H1 (cell line): ENCODE data around the gene HRH2.

Source experiments
- BRCA1 ChIP-seq: IDR thresholded peaks from 2 replicates; pipeline ENCODE4 v1.6.1; 2012; ENCODE audit warnings: low read depth, low read length, improper control_type of control experiment
- CREB1 ChIP-seq: IDR thresholded peaks from 2 replicates; pipeline ENCODE4 v1.6.1; 2012; ENCODE audit warnings: inconsistent platforms
- CTCF ChIP-seq, 3 experiments: IDR thresholded peaks; 1 replicate in 2 of 3; 2 replicates in 1 of 3; pipeline versions ENCODE4 v1.5.1 to v1.6.1; 2011; ENCODE audit warnings: low read length in 3 of 3, mild to moderate bottlenecking in 3 of 3, inconsistent platforms in 2 of 3, low read depth in 1 of 3, moderate library complexity in 1 of 3; ENCODE audit not compliant: insufficient read depth in 1 of 3; ENCODE audit errors: control extremely low read depth in 1 of 3
- EGR1 ChIP-seq: IDR thresholded peaks from 2 replicates; pipeline ENCODE4 v1.6.1; 2011; ENCODE audit warnings: low read depth, low read length, borderline replicate concordance
- EP300 ChIP-seq, 2 experiments: IDR thresholded peaks; 1 replicate in 1 of 2; 2 replicates in 1 of 2; pipeline ENCODE4 v1.6.1; 2011 to 2012; ENCODE audit warnings: low read depth in 2 of 2, low read length in 2 of 2, mild to moderate bottlenecking in 2 of 2, borderline replicate concordance in 1 of 2, inconsistent platforms in 1 of 2, moderate library complexity in 1 of 2
- EZH2 ChIP-seq: fragments of 200-600 bp; sonication (generic); IDR thresholded peaks from 2 replicates; pipeline ENCODE4 v1.7.1; 2012; ENCODE audit warnings: low read depth, mild to moderate bottlenecking, moderate library complexity, low read length, inconsistent platforms; ENCODE audit not compliant: severe bottlenecking
- POLR2A ChIP-seq, 2 experiments: IDR thresholded peaks; 1 replicate in 1 of 2; 2 replicates in 1 of 2; pipeline ENCODE4 v1.6.1; 2011; ENCODE audit warnings: low read depth in 2 of 2, low read length in 2 of 2, mild to moderate bottlenecking in 2 of 2; ENCODE audit errors: control extremely low read depth in 1 of 2
- POLR2AphosphoS5 ChIP-seq: IDR thresholded peaks from 2 replicates; pipeline ENCODE4 v1.6.1; 2011; ENCODE audit warnings: low read depth, low read length
- POU5F1 ChIP-seq: IDR thresholded peaks from 2 replicates; pipeline ENCODE4 v1.6.1; 2011; ENCODE audit warnings: low read depth, mild to moderate bottlenecking, low read length, moderate library complexity
- RAD21 ChIP-seq, 2 experiments: IDR thresholded peaks in 1 of 2; conservative IDR thresholded peaks in 1 of 2; 2 replicates each; pipeline ENCODE4 v1.6.1; 2011; ENCODE audit warnings: low read depth in 2 of 2, low read length in 2 of 2, improper control_type of control experiment in 1 of 2, inconsistent platforms in 1 of 2, mild to moderate bottlenecking in 1 of 2, moderate library complexity in 1 of 2
- SIX5 ChIP-seq: IDR thresholded peaks from 2 replicates; pipeline ENCODE4 v1.6.1; 2011; ENCODE audit warnings: mild to moderate bottlenecking, low read depth, low read length
- SRF ChIP-seq: IDR thresholded peaks from 2 replicates; pipeline ENCODE4 v1.6.1; 2011; ENCODE audit warnings: mild to moderate bottlenecking, low read depth, low read length, moderate library complexity
- TAF1 ChIP-seq: IDR thresholded peaks from 2 replicates; pipeline ENCODE4 v1.6.1; 2011; ENCODE audit warnings: mild to moderate bottlenecking, low read depth, low read length
- USF2 ChIP-seq: IDR thresholded peaks from 2 replicates; pipeline ENCODE4 v1.6.1; 2011; ENCODE audit warnings: low read length, improper control_type of control experiment

GRCh38 chr5:175683921-175684320 lies 26.1 kb downstream of the HRH2 start:
- TF ChIP-seq CTCF (IDR thresholded peaks at IDR 0.05; ENCODE audit: control extremely low read depth in 1 of 3, insufficient read depth in 1 of 3, low read depth in 1 of 3, low read length in 3 of 3) (no peak), EGR1 (no peak), USF2 (no peak), SRF (no peak), POLR2AphosphoS5 (no peak), TAF1 (no peak), SIX5 (no peak), CREB1 (no peak), POU5F1 (no peak), EZH2 (no peak), EP300 (IDR thresholded peaks at IDR 0.05; ENCODE audit: borderline replicate concordance in 1 of 2, low read depth in 2 of 2, low read length in 2 of 2) (no peak), BRCA1 (no peak), RAD21 (IDR thresholded peaks at IDR 0.05 in 1 of 2, conservative IDR thresholded peaks at IDR 0.05 in 1 of 2; ENCODE audit: low read depth in 2 of 2, low read length in 2 of 2) (no peak), POLR2A (IDR thresholded peaks at IDR 0.05; ENCODE audit: control extremely low read depth in 1 of 2, low read depth in 2 of 2, low read length in 2 of 2) (no peak)
